ENCODE measurements around the gene DPAGT1.

DNA sequence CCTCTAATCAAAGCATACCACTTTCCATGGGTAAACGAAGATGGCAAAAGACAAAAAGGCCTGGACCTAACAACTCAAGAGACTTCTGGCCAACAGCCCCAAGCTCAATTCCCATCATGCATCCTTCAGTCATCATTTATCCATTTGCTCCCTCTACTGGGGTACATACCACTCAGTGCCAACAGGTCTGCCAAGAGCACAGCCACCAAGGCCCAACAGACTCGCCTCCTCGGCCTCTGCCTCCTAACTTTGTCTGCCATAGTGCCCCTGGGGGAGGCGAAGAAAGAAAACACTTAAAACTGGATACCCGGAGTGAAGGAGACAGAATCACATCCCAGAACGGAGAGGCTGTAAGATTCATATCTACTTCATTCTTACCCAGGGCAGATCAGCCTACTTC, 45.8 kb downstream of the DPAGT1 start:
- TF ChIP-seq, protein P1, sequence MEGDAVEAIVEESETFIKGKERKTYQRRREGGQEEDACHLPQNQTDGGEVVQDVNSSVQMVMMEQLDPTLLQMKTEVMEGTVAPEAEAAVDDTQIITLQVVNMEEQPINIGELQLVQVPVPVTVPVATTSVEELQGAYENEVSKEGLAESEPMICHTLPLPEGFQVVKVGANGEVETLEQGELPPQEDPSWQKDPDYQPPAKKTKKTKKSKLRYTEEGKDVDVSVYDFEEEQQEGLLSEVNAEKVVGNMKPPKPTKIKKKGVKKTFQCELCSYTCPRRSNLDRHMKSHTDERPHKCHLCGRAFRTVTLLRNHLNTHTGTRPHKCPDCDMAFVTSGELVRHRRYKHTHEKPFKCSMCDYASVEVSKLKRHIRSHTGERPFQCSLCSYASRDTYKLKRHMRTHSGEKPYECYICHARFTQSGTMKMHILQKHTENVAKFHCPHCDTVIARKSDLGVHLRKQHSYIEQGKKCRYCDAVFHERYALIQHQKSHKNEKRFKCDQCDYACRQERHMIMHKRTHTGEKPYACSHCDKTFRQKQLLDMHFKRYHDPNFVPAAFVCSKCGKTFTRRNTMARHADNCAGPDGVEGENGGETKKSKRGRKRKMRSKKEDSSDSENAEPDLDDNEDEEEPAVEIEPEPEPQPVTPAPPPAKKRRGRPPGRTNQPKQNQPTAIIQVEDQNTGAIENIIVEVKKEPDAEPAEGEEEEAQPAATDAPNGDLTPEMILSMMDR (IDR thresholded peaks at IDR 0.05; ENCODE audit: control extremely low read depth in 1 of 3, insufficient read depth in 1 of 3, low read depth in 1 of 3, low read length in 3 of 3) = peak in 1 of 3 experiments; percentile 6; a peak in 1 of 4 replicates
- TF ChIP-seq MAFK (IDR thresholded peaks at IDR 0.05; ENCODE audit: low read depth, low read length) (no peak), CHD2 (IDR thresholded peaks at IDR 0.05; ENCODE audit: low read length) (no peak), ATF3 (IDR thresholded peaks at IDR 0.05; ENCODE audit: insufficient read depth, low read depth, low read length) (no peak), POLR2A (IDR thresholded peaks at IDR 0.05; ENCODE audit: control extremely low read depth in 1 of 2, low read depth in 2 of 2, low read length in 2 of 2) (no peak), SUZ12 (IDR thresholded peaks at IDR 0.05; ENCODE audit: low read length) (no peak), SP1 (IDR thresholded peaks at IDR 0.05; ENCODE audit: low read depth, low read length) (no peak), SIRT6 (IDR thresholded peaks at IDR 0.05; ENCODE audit: low read length) (no peak), CHD1 (IDR thresholded peaks at IDR 0.05; ENCODE audit: low read depth, low read length) (no peak), POLR2AphosphoS5 (IDR thresholded peaks at IDR 0.05; ENCODE audit: low read depth, low read length) (no peak), GABPA (IDR thresholded peaks at IDR 0.05; ENCODE audit: borderline replicate concordance, insufficient read depth, low read length) (no peak), EZH2 (IDR thresholded peaks at IDR 0.05; ENCODE audit: low read depth, low read length, severe bottlenecking) (no peak)
- TF ChIP-seq, protein P2, sequence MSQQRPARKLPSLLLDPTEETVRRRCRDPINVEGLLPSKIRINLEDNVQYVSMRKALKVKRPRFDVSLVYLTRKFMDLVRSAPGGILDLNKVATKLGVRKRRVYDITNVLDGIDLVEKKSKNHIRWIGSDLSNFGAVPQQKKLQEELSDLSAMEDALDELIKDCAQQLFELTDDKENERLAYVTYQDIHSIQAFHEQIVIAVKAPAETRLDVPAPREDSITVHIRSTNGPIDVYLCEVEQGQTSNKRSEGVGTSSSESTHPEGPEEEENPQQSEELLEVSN (IDR thresholded peaks at IDR 0.05) = no peak
